Measurements from ENCODE around the gene A4GALT.

DNA sequence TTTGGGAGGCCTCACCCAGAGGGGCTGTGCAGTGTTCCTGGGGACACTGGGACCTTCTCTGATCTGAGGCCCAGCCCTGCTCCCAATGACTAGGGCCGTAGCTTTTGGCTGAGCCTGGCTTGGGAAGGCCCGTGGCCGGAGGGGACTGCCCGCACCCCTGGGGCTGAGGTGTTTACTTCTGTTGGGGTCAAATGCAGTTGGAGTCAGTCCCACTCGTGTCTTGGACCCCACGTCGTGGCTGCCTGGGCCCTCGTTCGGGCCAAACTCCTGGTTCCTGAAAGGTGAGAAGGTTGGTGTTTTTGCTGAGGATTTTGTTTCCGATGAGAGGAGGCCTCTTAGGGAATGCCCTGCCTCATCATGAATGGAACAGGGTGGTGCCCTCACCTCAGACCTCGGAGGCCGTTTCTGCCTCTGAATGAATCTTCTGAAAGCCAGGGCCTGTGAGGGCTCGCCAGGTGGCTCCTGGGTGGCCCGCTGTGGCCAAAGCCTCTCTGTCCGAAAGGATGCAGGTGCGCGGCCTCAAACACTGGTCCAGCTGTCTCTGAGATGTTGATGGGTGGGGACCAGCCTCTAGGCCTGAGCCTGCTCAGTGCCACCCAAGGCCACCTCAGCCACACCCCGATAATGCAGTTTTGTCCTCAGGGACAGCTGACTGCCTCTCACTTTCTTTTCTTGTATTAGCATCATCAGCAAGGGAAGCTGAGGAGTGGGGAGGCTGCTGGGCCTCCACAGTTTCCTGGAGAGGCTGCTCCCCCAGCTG lies 40.3 kb upstream of the A4GALT start:
- TF ChIP-seq, protein P1, sequence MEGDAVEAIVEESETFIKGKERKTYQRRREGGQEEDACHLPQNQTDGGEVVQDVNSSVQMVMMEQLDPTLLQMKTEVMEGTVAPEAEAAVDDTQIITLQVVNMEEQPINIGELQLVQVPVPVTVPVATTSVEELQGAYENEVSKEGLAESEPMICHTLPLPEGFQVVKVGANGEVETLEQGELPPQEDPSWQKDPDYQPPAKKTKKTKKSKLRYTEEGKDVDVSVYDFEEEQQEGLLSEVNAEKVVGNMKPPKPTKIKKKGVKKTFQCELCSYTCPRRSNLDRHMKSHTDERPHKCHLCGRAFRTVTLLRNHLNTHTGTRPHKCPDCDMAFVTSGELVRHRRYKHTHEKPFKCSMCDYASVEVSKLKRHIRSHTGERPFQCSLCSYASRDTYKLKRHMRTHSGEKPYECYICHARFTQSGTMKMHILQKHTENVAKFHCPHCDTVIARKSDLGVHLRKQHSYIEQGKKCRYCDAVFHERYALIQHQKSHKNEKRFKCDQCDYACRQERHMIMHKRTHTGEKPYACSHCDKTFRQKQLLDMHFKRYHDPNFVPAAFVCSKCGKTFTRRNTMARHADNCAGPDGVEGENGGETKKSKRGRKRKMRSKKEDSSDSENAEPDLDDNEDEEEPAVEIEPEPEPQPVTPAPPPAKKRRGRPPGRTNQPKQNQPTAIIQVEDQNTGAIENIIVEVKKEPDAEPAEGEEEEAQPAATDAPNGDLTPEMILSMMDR (IDR thresholded peaks at IDR 0.05): no peak
- no peak for TF ChIP-seq POLR2A (IDR thresholded peaks at IDR 0.05)
